K562 (cell line): Measurements from ENCODE around the gene FAM136A. TPM values are rescaled to one million over a fixed set of nuclear protein-coding genes. Genes with fewer than 3 reads are reported as not detected.

Source experiments
- ASH1L ChIP-seq: fragments of 450-650 bp; IDR thresholded peaks from 2 replicates; pipeline ENCODE4 v1.6.1; 2018; ENCODE audit warnings: borderline replicate concordance, mild to moderate bottlenecking, low read depth; ENCODE audit not compliant: partially characterized antibody
- C11orf30 ChIP-seq: fragments of 450-650 bp; IDR thresholded peaks from 2 replicates; pipeline ENCODE4 v1.6.1; 2016; ENCODE audit warnings: low read depth, mild to moderate bottlenecking
- CREB5 ChIP-seq: fragments of 250-450 bp; sonication (Bioruptor Pico); IDR thresholded peaks from 2 replicates; pipeline ENCODE4 v1.5.0; 2020; ENCODE audit warnings: mild to moderate bottlenecking
- DMBX1 ChIP-seq: fragments of 250-450 bp; sonication (Bioruptor Pico); IDR thresholded peaks from 2 replicates; pipeline ENCODE4 v1.8.0; 2022; ENCODE audit warnings: inconsistent platforms, mild to moderate bottlenecking, moderate library complexity, borderline replicate concordance
- E2F5 ChIP-seq: sonication (generic); formaldehyde crosslinking; IDR thresholded peaks from 2 replicates; pipeline ENCODE4 v1.8.0; 2022; ENCODE audit warnings: mild to moderate bottlenecking, missing genetic modification reagents
- ETV6 ChIP-seq, 3 experiments: fragments of 150-350 bp in 1 of 3; sonication (generic) in 1 of 3; formaldehyde crosslinking in 1 of 3; IDR thresholded peaks; 2 replicates each; pipeline versions ENCODE4 v1.6.1 to v1.8.0; 2014 to 2022; ENCODE audit warnings: borderline replicate concordance in 2 of 3, low read depth in 2 of 3, antibody characterized with exemption in 1 of 3, low read length in 1 of 3, mild to moderate bottlenecking in 1 of 3, missing genetic modification reagents in 1 of 3
- EWSR1 ChIP-seq: fragments of 450-650 bp; IDR thresholded peaks from 2 replicates; pipeline ENCODE4 v1.6.1; 2018; ENCODE audit warnings: borderline replicate concordance, mild to moderate bottlenecking, low read depth, moderate library complexity; ENCODE audit not compliant: partially characterized antibody
- HOXB6 ChIP-seq: fragments of 250-450 bp; sonication (Bioruptor Pico); IDR thresholded peaks from 2 replicates; pipeline ENCODE4 v1.5.1; 2022; ENCODE audit warnings: mild to moderate bottlenecking, borderline replicate concordance
- ILF3 ChIP-seq: fragments of 450-650 bp; IDR thresholded peaks from 2 replicates; pipeline ENCODE4 v1.6.1; 2018; ENCODE audit warnings: antibody characterized with exemption, mild to moderate bottlenecking, moderate library complexity, borderline replicate concordance
- LARP7 ChIP-seq: fragments of 450-650 bp; IDR thresholded peaks from 2 replicates; pipeline ENCODE4 v1.6.1; 2016
- NFIC ChIP-seq: fragments of 450-650 bp; IDR thresholded peaks from 2 replicates; pipeline ENCODE4 v1.6.1; 2017; ENCODE audit warnings: mild to moderate bottlenecking, inconsistent platforms
- NR2C2 ChIP-seq, 2 experiments: fragments of 200-800 bp in 1 of 2; sonication (Bioruptor generic) in 1 of 2; sonication (generic) in 1 of 2; formaldehyde crosslinking in 1 of 2; IDR thresholded peaks; 2 replicates each; pipeline versions ENCODE4 v1.6.1 to v1.8.0; 2016 to 2022; ENCODE audit warnings: mild to moderate bottlenecking in 1 of 2, missing compliant biosample characterization in 1 of 2, missing genetic modification characterization in 1 of 2, missing genetic modification reagents in 1 of 2
- NR4A1 ChIP-seq, 2 experiments: fragments of 250-450 bp in 1 of 2; fragments of 450-650 bp in 1 of 2; sonication (Bioruptor Pico) in 1 of 2; IDR thresholded peaks; 2 replicates each; pipeline versions ENCODE4 v1.4.0 to v1.6.1; 2016 to 2020; ENCODE audit warnings: mild to moderate bottlenecking in 2 of 2, missing compliant biosample characterization in 1 of 2, missing genetic modification characterization in 1 of 2, moderate library complexity in 1 of 2
- PHF8 ChIP-seq: fragments of 200-600 bp; sonication (generic); IDR thresholded peaks from 2 replicates; pipeline ENCODE4 v1.6.1; 2012; ENCODE audit warnings: mixed run types, mild to moderate bottlenecking, inconsistent platforms, low read length, moderate library complexity, borderline replicate concordance
- POLR2AphosphoS5 ChIP-seq: IDR thresholded peaks from 2 replicates; pipeline ENCODE4 v1.6.1; 2011; ENCODE audit warnings: mild to moderate bottlenecking, low read depth, low read length, moderate library complexity; ENCODE audit not compliant: control insufficient read depth, insufficient read depth
- POLR2G ChIP-seq: fragments of 200-400 bp; formaldehyde crosslinking; IDR thresholded peaks from 2 replicates; pipeline ENCODE4 v1.6.1; 2017; ENCODE audit warnings: low read depth, mild to moderate bottlenecking, antibody characterized with exemption, low read length, moderate library complexity
- SP1 ChIP-seq: sonication (generic); formaldehyde crosslinking; IDR thresholded peaks from 2 replicates; pipeline ENCODE4 v1.8.1; 2022; ENCODE audit warnings: mild to moderate bottlenecking, missing genetic modification reagents
- TCF7 ChIP-seq: sonication (generic); IDR thresholded peaks from 2 replicates; pipeline ENCODE4 v1.6.1; 2016; ENCODE audit warnings: antibody characterized with exemption, borderline replicate concordance
- TRIM28 ChIP-seq: fragments of 450-650 bp; IDR thresholded peaks from 2 replicates; pipeline ENCODE4 v1.6.1; 2017
- U2AF2 ChIP-seq: fragments of 200-400 bp; formaldehyde crosslinking; optimal IDR thresholded peaks from 2 replicates; pipeline ENCODE3; 2017; ENCODE audit warnings: low read depth, mild to moderate bottlenecking, low read length
- YY1 ChIP-seq, 3 experiments: IDR thresholded peaks; 2 replicates each; pipeline ENCODE4 v1.6.1; 2011; ENCODE audit warnings: low read length in 2 of 3, mild to moderate bottlenecking in 2 of 3, moderate library complexity in 2 of 3, borderline replicate concordance in 1 of 3, control low read depth in 1 of 3, low read depth in 1 of 3; ENCODE audit not compliant: insufficient read depth in 3 of 3, insufficient replicate concordance in 2 of 3, control insufficient read depth in 1 of 3, insufficient read length in 1 of 3; ENCODE audit errors: extremely low read depth in 1 of 3
- ZNF143 ChIP-seq: sonication (generic); formaldehyde crosslinking; IDR thresholded peaks from 2 replicates; pipeline ENCODE4 v1.9.0; 2022; ENCODE audit warnings: mild to moderate bottlenecking, missing genetic modification reagents
- ZNF280A ChIP-seq: fragments of 450-650 bp; IDR thresholded peaks from 2 replicates; pipeline ENCODE4 v1.6.1; 2018; ENCODE audit warnings: mild to moderate bottlenecking, low read depth; ENCODE audit not compliant: partially characterized antibody
- polyA plus RNA-seq, 8 experiments: library from polyadenylated mRNA; depleted of rRNA in 4 of 8; stranded (reverse) in 5 of 8; unstranded in 3 of 8; fragments of >200 nt; fragmentation: Nextera tagmentation in 2 of 8; fragmentation: Illumina TruSeq in 1 of 8; extraction: Ambion mirVana in 2 of 8; extraction: Trizol in 1 of 8; gene quantifications; 2 replicates each; pipeline versions ENCODE4 v1.2.1 to v1.2.3, GENCODE V29; 2011 to 2014; ENCODE audit warnings: inconsistent platforms in 1 of 8, missing spikeins in 1 of 8
- total RNA-seq, 7 experiments: library from RNA; depleted of rRNA in 6 of 7; stranded (reverse); fragments of >200 nt in 6 of 7; fragmentation: Illumina TruSeq in 2 of 7; extraction: Trizol in 2 of 7; gene quantifications; 2 replicates each; pipeline versions ENCODE4 v1.2.1 to v1.2.3, GENCODE V29; 2011 to 2021; ENCODE audit warnings: low replicate concordance in 1 of 7

The FAM136A gene
- total and polyA plus RNA-seq, 9 of the 15 experiments (the other 6 are each of a cell fraction or from before 2014, with no cell fraction given), result 89.0 to 151 (median 104) TPM

GRCh38 chr2:70248181-70248847 lies 53.6 kb downstream of the FAM136A start, which contains the start of gene TIA1 (continued):
- TF ChIP-seq ETV6 (IDR thresholded peaks at IDR 0.05; ENCODE audit: borderline replicate concordance in 1 of 2, low read depth in 2 of 2, low read length in 1 of 2), result no peak
- no peak for TF ChIP-seq ETV6 (CRISPR knock-in tag; IDR thresholded peaks at IDR 0.05; ENCODE audit: borderline replicate concordance)
- TF ChIP-seq YY1 (IDR thresholded peaks at IDR 0.05; ENCODE audit: borderline replicate concordance in 1 of 3, control insufficient read depth in 1 of 3, extremely low read depth in 1 of 3, insufficient read depth in 3 of 3, insufficient read length in 1 of 3, insufficient replicate concordance in 2 of 3, low read depth in 1 of 3, low read length in 2 of 3), result peak; percentile 88 to 97 (median 95)
- TF ChIP-seq NR2C2 (CRISPR knock-in tag; IDR thresholded peaks at IDR 0.05), result peak; percentile 56
- TF ChIP-seq NR2C2 (tag; IDR thresholded peaks at IDR 0.05), result peak; percentile 94
- TF ChIP-seq U2AF2, result no peak
- peak; percentile 97 for TF ChIP-seq PHF8
- TF ChIP-seq C11orf30, result no peak
- no peak for TF ChIP-seq TRIM28
- TF ChIP-seq ILF3, result no peak
- no peak for TF ChIP-seq ZNF280A
- TF ChIP-seq POLR2AphosphoS5, result peak; percentile 91
- no peak for TF ChIP-seq TCF7
- TF ChIP-seq POLR2G, result peak; percentile 96
- TF ChIP-seq ZNF143 (CRISPR knock-in tag), result no peak
- TF ChIP-seq EWSR1, result no peak
- TF ChIP-seq NR4A1 (CRISPR knock-in tag; IDR thresholded peaks at IDR 0.05), result no peak
- no peak for TF ChIP-seq NR4A1 (tag; IDR thresholded peaks at IDR 0.05)
- no peak for TF ChIP-seq LARP7
- no peak for TF ChIP-seq HOXB6 (CRISPR knock-in tag)
- no peak for TF ChIP-seq NFIC
- TF ChIP-seq ASH1L, result no peak
- TF ChIP-seq E2F5, result no peak
- no peak for TF ChIP-seq DMBX1 (CRISPR knock-in tag)
- TF ChIP-seq CREB5 (CRISPR knock-in tag), result no peak
- peak; percentile 17; the same call in 1 of the 2 replicates for TF ChIP-seq SP1 (CRISPR knock-in tag)
